Stimulated activated CD8-positive, alpha-beta memory T cell treated with anti-CD3 and anti-CD28 coated beads, Interleukin-7, amount 100 ng/mL, for 24 hours (primary cell): Measurements from ENCODE around the gene PHKA2.

Source experiments
- DNase-seq: peaks from one replicate; pipeline ENCODE4 v3.0.0-alpha.2; 2020; ENCODE audit warnings: low read depth

The PHKA2 gene

GRCh38 chrX:18974993-18975392 is 8.9 kb downstream of the PHKA2 start:
- DNase-seq, result no peak

GRCh38 chrX:18973527-18974192 is 10.3 kb downstream of the PHKA2 start:
- DNase-seq, result no peak

GRCh38 chrX:18971506-18971905 is 12.4 kb downstream of the PHKA2 start:
- no peak for DNase-seq

- DNase-seq, result no peak
Observed at GRCh38 chrX:18970465-18970864, 13.4 kb downstream of the PHKA2 start.

DNA sequence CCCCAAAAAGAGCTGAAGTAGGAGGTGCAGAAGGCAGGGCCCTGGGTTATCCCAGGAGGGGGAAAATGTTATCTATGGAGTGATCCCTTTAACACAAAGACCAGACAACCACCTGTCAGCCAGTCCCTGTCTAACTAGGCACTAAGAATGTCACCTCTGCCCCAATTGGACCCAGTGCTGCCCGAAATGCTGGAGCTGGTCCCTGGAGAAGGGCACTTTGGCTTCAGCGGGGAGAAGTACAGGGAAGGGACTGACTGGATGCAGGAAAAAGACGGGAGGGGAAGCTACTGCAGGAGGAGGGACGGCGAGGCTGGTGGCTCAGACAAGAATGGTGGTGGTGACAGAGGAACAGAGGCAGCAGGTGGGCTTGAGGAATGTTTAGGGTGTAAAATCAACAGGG is 17.3 kb downstream of the PHKA2 start:
- DNase-seq, result no peak

GRCh38 chrX:18964901-18965300 is 19.0 kb downstream of the PHKA2 start:
- DNase-seq, result no peak

DNA sequence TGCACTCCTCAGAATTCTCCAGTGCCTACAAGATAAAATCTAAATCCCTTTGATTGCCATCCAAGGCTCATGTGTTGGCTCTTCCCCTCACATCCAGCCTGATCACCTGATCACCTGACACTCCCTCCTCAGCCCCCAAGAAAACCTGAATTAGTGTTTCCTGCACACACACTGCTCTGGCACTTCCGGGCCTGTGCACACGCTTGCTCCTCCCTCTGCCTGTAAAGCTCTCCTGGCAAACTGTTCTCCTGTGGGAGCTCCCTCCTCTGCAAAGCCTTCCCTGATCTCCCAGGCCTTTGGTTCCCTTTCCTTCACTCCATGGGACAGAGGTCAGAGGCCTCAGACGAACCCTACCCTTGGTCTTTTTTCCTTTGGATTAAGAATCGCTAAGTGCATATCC is 19.9 kb downstream of the PHKA2 start:
- DNase-seq, result no peak

- DNase-seq, result no peak
Observed at GRCh38 chrX:18962329-18962728, 21.6 kb downstream of the PHKA2 start.

DNA sequence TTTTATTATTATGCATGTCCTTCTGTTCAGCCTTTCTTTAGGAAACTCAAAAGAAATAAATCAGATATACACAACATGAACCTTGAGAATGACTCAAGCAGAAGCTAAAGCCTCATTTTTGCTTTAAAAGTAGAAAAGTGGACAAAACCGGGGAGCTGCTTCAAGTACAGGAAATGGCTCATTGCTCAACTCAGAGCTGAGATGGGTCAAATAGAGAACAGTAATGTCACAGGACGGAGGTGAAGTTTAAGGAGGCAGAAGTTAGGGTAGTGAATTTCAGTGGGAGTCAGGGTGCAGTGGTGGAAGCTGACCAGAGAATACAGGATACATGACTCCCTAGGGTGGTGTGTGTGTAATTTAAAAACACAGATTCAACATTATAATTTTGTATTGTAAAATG is 22.2 kb downstream of the PHKA2 start:
- no peak for DNase-seq

GRCh38 chrX:18956303-18957032 is 27.4 kb downstream of the PHKA2 start:
- no peak for DNase-seq

DNA sequence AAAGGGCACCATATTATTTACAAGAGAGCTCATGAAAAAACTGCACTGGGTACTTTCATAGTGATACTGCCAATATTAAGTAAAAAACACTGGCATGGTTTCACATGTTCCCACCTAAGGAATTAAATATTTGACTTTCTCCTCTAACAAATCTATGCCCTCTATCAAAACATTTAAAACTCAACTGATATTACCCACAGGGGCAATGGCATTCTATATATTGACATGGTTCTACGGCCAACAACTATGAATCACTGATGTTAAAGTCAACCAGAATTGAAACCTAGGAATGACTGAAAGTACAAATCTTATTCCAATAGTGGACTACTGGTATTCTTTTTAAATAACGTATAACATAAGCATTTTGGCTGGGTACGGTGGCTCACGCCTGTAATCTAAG is 28.2 kb downstream of the PHKA2 start:
- DNase-seq, result no peak

- DNase-seq, result no peak
Observed at GRCh38 chrX:18951032-18951431, 32.9 kb downstream of the PHKA2 start.

DNA sequence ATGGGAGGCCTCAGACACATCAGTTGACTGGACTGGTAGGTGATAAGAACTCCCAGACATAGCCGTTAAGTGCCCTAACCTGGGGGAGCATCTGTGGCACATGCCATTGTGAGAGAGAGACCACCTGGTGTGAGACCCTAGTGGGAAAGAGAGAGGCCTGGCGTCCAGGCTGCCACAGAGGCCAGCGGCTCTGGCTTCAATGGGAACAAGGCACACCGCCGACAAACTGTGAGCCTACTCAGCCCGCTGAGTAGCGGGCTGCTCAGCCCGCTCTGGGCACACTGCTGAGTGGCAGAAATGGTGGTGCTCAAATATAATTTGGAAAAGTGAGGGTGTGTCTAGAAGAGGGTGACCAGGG is 34.0 kb downstream of the PHKA2 start:
- DNase-seq, result no peak

GRCh38 chrX:18949291-18949943 is 34.5 kb downstream of the PHKA2 start:
- no peak for DNase-seq

GRCh38 chrX:18946611-18947010 is 37.3 kb downstream of the PHKA2 start:
- no peak for DNase-seq

- no peak for DNase-seq
Observed at GRCh38 chrX:18946157-18946556, 37.8 kb downstream of the PHKA2 start.

DNA sequence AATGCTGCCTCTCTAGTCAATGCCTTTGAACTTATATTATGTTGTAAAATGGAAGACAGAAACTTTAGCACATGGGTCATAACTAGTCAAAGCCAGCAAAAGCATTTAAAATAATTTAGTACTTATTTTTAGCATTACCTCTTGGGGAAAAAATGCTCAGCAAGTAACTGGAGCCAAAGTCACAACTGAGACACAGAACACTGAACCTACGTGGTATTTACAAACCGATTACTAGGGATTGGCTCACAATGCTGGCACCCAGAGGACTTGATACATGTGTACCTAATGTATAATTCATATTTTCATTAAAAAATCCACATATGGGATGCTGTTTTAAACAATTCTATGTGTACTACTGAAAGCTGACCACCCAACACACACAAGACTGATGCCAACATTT is 38.4 kb downstream of the PHKA2 start:
- no peak for DNase-seq

GRCh38 chrX:18944482-18944881 is 39.4 kb downstream of the PHKA2 start:
- no peak for DNase-seq

DNA sequence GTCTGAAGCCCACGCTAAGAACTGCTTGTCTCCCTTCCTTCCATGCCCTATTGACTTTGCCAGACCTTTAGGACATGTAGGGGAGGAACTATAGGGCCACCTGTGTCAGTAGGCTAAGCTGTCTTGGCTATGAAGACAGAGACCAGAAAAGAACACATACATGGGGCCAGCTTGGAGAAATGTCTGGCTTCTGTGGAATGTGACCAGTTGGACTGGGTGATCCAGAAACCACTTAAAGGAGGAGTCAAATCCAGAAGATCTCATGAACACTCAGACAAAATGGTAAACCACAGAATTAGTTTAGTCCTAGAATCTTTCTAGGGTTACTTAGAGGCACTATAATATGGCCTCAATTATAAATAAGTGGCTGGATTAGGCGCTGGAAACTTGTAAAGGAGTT is 42.0 kb downstream of the PHKA2 start:
- DNase-seq, result no peak

DNA sequence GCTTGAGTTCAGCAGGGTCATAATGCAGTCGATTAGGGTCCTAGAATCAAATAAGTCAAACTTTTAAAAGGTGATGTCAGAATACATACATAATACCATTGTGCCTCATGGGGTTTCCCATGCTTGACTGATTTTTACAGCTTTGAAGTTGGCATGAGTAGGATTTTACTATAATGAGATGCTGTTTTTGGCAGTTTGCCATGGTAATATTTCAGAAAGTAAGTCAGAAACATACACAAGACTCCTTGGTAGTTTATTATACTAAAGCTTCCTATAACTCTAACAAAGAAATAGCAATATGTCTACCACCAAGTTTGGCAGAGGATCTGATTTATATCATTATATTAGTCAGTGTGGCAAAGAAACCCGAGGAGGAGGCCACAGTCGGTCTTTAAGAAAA is 45.2 kb downstream of the PHKA2 start:
- no peak for DNase-seq

- no peak for DNase-seq
Observed at GRCh38 chrX:18937173-18937572, 46.7 kb downstream of the PHKA2 start.

- no peak for DNase-seq
Observed at GRCh38 chrX:18935893-18936292, 48.0 kb downstream of the PHKA2 start.

DNA sequence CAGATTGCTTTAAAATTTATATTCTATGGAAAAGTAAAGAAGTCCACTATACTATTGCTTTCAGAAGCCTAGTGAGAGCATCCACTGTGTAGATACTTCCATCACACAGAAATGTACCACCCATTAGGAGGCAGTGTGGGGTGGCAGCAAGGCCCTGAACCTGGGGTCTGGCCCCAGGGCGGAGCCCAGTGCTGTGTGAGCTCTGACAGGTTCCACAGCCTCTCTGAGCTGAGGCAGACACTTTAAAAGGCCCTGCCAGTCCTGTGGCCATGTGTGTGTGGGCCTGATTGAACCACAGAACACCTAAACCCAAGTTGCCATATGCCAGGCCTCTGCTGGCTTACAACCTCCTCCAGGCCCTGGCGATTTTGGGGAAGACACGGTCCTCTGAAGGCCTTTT is 49.2 kb downstream of the PHKA2 start:
- DNase-seq, result no peak

DNA sequence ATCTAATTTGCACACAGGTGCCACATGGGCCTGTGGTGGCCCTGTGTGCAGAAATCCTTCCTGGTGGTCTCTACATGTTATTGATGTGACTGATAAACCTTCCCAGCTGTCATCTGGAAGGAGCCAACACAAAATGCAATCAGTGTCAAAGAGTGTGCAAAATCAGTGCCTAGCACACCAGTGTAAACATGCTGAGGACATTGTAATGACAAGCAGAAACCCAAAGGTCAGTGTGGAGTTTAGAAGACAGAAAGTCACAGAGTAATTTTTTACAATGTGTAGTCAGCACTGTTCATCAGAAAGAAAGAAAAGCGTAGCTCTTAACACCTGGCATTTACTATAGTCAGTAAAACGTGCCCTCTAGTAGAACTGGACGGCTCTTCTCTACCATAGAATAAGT is 50.3 kb downstream of the PHKA2 start:
- no peak for DNase-seq
